ENCODE results near the gene MGAT3.

MGAT3 gene

DNA sequence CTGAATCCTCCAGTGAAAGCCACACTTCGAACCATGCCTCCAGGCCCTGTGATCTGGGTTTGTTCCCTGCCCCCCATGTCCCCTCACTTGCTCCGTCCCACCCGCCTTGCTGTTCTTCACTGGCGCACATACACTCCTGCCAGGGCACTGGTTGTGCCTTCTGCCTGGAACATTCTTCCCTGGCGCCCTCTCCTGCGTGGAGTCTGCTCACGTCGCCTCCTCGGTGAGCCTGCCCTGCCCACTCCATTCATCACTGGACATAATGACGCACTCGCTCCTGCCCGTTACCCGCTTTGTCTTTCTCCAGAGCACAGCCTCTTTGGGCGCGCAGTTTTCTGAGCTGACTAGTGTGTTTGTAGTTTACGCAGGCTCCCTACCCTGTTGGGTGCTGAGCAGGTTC, 24.2 kb downstream of the MGAT3 start:
- Histone ChIP-seq H3K27ac (no peak overlapping the region), H3K36me3 (ENCODE audit: insufficient read depth, low read length) (no peaks in the 10 kb centered on the region), H3K9me3 (ENCODE audit: low read depth, low read length) (no peaks in the 10 kb centered on the region), H3K4me3 (no peak overlapping the region), H3K9ac (ENCODE audit: insufficient read length) (no peak overlapping the region)
- no peak for TF ChIP-seq EZH2 (IDR thresholded peaks at IDR 0.05)
- no peak for TF ChIP-seq POLR2AphosphoS5 (IDR thresholded peaks at IDR 0.05; ENCODE audit: borderline replicate concordance, low read depth, low read length)
- TF ChIP-seq FOXP2 (optimal IDR thresholded peaks at IDR 0.05; ENCODE audit: control extremely low read depth, extremely low read length, insufficient read depth) = no peak
- DNase-seq (ENCODE audit: low read depth, low spot score) = no peak

DNA sequence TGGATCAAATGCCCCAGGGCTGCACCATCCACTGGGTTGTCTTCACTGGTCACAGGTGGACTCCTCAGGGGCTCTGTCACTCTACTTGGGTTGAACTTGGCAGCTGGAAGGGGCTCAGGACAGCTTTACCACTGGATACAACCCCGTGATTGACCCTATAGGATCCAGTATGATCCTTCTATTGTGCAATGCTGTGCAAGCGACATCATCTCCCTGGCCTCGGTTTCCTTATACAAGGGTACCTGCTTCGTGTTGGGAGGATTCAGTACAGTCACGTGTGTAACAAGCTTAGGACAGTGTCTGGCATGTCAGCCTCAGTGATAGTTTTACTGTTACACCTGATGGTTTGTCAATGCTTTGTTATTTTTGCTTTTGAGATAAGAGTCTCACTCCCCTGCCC, 24.8 kb downstream of the MGAT3 start:
- Histone ChIP-seq H3K36me3 (ENCODE audit: insufficient read depth, low read length) (no peaks in the 10 kb centered on the region), H3K9me3 (ENCODE audit: low read depth, low read length) (no peaks in the 10 kb centered on the region), H3K4me3 (no peak overlapping the region), H3K27ac (no peak overlapping the region), H3K9ac (ENCODE audit: insufficient read length) (no peak overlapping the region)
- DNase-seq (ENCODE audit: low read depth, low spot score) = no peak
- TF ChIP-seq FOXP2 (optimal IDR thresholded peaks at IDR 0.05; ENCODE audit: control extremely low read depth, extremely low read length, insufficient read depth) (no peak), POLR2AphosphoS5 (IDR thresholded peaks at IDR 0.05; ENCODE audit: borderline replicate concordance, low read depth, low read length) (no peak), EZH2 (IDR thresholded peaks at IDR 0.05) (no peak)

DNA sequence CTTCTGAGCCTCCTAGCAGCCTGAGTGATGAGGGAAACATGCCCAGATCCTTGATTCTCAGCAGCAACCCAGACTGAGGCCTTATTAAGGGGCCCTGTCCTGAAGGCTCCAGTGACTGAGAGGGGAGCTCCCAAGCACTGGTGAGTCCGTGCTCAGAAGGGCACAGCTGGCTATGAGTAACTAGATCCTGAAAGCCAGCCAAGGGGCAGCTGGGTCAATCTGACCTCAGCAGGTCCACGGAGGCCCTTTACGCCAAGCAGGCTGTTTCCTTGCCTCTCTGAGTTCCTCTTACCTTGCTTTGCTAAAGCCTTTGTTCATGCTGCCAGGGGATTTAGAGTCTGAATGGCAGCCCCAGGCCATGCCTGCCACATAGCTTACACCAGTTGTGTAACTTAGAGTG, 26.0 kb downstream of the MGAT3 start:
- no peak overlapping the region for H3K27ac ChIP-seq
- H3K9ac ChIP-seq (ENCODE audit: insufficient read length) = no peak overlapping the region
- no peak for DNase-seq (ENCODE audit: low read depth, low spot score)

DNA sequence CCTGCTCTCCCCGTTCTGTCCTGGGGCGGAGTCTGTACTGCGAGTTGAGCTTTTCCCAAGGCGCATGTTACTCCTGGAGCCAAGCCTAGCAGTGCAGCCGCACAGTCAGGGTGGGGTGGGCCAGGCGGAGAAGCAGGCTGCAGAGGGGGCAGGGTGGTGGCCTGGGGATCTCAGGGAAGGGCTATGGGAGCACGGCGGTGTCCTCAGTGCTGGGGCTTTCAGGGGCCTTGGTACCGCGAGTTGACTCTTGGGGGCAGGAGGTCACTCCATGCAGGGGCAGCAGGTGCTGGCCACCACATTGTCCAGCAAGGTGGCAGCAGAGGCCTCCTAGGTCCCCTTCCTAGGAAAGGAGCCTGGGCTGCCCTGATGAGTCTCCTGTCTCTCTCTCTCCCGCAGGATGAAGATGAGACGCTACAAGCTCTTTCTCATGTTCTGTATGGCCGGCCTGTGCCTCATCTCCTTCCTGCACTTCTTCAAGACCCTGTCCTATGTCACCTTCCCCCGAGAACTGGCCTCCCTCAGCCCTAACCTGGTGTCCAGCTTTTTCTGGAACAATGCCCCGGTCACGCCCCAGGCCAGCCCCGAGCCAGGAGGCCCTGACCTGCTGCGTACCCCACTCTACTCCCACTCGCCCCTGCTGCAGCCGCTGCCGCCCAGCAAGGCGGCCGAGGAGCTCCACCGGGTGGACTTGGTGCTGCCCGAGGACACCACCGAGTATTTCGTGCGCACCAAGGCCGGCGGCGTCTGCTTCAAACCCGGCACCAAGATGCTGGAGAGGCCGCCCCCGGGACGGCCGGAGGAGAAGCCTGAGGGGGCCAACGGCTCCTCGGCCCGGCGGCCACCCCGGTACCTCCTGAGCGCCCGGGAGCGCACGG, 30.4 kb downstream of the MGAT3 start:
- no peak for DNase-seq (ENCODE audit: low read depth, low spot score)
- no peak overlapping the region for H3K27ac ChIP-seq
- H3K36me3 ChIP-seq (ENCODE audit: insufficient read depth, low read length) = no peaks in the 10 kb centered on the region
- H3K4me3 ChIP-seq = no peak overlapping the region
- no peak for TF ChIP-seq EZH2 (IDR thresholded peaks at IDR 0.05)
- no peak for TF ChIP-seq POLR2AphosphoS5 (IDR thresholded peaks at IDR 0.05; ENCODE audit: borderline replicate concordance, low read depth, low read length)
- no peak for TF ChIP-seq FOXP2 (optimal IDR thresholded peaks at IDR 0.05; ENCODE audit: control extremely low read depth, extremely low read length, insufficient read depth)
- no peak overlapping the region for H3K9ac ChIP-seq (ENCODE audit: insufficient read length)
- no peaks in the 10 kb centered on the region for H3K9me3 ChIP-seq (ENCODE audit: low read depth, low read length)

More for the DNA sequence above, 26.0 kb downstream of the MGAT3 start:
- Histone ChIP-seq H3K36me3 (ENCODE audit: insufficient read depth, low read length) (no peaks in the 10 kb centered on the region), H3K9me3 (ENCODE audit: low read depth, low read length) (no peaks in the 10 kb centered on the region), H3K4me3 (no peak overlapping the region)
- TF ChIP-seq POLR2AphosphoS5 (IDR thresholded peaks at IDR 0.05; ENCODE audit: borderline replicate concordance, low read depth, low read length) = no peak
- no peak for TF ChIP-seq EZH2 (IDR thresholded peaks at IDR 0.05)
- TF ChIP-seq FOXP2 (optimal IDR thresholded peaks at IDR 0.05; ENCODE audit: control extremely low read depth, extremely low read length, insufficient read depth) = no peak

DNA sequence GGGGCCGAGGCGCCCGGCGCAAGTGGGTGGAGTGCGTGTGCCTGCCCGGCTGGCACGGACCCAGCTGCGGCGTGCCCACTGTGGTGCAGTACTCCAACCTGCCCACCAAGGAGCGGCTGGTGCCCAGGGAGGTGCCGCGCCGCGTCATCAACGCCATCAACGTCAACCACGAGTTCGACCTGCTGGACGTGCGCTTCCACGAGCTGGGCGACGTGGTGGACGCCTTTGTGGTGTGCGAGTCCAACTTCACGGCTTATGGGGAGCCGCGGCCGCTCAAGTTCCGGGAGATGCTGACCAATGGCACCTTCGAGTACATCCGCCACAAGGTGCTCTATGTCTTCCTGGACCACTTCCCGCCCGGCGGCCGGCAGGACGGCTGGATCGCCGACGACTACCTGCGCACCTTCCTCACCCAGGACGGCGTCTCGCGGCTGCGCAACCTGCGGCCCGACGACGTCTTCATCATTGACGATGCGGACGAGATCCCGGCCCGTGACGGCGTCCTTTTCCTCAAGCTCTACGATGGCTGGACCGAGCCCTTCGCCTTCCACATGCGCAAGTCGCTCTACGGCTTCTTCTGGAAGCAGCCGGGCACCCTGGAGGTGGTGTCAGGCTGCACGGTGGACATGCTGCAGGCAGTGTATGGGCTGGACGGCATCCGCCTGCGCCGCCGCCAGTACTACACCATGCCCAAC, 31.2 kb downstream of the MGAT3 start:
- DNase-seq (ENCODE audit: low read depth, low spot score) = no peak
- Histone ChIP-seq H3K9me3 (ENCODE audit: low read depth, low read length) (no peaks in the 10 kb centered on the region), H3K4me3 (no peak overlapping the region), H3K9ac (ENCODE audit: insufficient read length) (no peak overlapping the region), H3K36me3 (ENCODE audit: insufficient read depth, low read length) (no peaks in the 10 kb centered on the region), H3K27ac (no peak overlapping the region)
- TF ChIP-seq POLR2AphosphoS5 (IDR thresholded peaks at IDR 0.05; ENCODE audit: borderline replicate concordance, low read depth, low read length) = no peak
- TF ChIP-seq EZH2 (IDR thresholded peaks at IDR 0.05) = no peak
- no peak for TF ChIP-seq FOXP2 (optimal IDR thresholded peaks at IDR 0.05; ENCODE audit: control extremely low read depth, extremely low read length, insufficient read depth)

DNA sequence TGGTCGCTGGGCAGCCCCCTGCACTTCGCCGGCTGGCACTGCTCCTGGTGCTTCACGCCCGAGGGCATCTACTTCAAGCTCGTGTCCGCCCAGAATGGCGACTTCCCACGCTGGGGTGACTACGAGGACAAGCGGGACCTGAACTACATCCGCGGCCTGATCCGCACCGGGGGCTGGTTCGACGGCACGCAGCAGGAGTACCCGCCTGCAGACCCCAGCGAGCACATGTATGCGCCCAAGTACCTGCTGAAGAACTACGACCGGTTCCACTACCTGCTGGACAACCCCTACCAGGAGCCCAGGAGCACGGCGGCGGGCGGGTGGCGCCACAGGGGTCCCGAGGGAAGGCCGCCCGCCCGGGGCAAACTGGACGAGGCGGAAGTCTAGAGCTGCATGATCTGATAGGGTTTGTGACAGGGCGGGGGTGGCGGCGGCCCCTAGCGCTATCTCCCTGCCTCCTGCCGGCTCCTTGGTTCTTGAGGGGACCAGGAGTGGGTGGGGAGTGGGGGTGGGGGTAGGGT, 31.8 kb downstream of the MGAT3 start:
- H3K9me3 ChIP-seq (ENCODE audit: low read depth, low read length) = no peaks in the 10 kb centered on the region
- no peaks in the 10 kb centered on the region for H3K36me3 ChIP-seq (ENCODE audit: insufficient read depth, low read length)
- no peak overlapping the region for H3K27ac ChIP-seq

DNA sequence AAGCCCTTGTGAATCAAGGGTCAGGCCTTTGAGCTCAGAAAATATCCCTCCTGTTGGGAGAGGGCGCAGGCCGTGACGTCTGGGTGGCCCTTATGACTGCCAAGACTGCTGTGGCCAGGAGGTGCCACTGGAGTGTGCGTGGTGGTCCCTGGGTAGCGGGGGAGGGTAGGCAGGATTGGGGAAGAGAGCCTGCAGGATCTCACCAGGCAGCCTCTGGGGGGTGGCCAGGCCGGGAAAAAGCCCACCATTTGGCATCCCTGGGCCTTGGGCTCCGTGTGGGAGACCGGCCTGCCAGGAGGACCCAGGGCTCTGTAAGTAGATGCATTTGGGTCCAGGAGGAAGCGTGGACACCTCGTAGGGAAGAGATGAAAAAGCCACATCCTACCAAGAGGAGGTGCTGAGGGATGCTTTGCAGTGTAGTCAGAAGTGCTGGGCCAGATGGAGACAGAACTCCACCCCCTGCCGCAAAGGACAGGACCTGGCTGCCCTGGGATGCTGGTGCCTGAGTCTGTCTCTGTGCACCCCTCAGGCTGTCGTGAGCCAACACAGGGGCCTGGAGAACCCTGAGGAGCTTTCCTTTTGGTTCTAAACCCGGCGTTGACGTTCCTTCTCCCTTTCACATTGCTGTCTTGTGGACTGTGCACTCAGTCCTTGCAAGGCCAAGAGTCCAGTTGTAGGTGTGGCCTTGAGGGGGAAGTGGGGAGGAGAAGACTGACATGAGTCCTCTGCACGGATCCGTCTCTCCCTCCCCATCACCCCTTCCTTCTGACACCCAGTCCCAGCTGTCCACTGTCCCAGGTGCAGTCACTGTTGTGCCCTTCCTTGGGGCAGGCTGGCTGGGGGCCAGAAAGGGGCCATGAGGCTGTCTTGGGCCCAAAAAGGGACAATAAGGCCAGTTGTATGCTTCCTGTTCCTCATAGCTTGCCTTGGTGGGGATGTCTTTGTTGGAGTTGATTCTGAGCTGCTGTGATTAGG, 32.6 kb downstream of the MGAT3 start:
- TF ChIP-seq POLR2AphosphoS5 (IDR thresholded peaks at IDR 0.05; ENCODE audit: borderline replicate concordance, low read depth, low read length) (no peak), EZH2 (IDR thresholded peaks at IDR 0.05) (no peak), FOXP2 (optimal IDR thresholded peaks at IDR 0.05; ENCODE audit: control extremely low read depth, extremely low read length, insufficient read depth) (no peak)
- Histone ChIP-seq H3K9me3 (ENCODE audit: low read depth, low read length) (no peaks in the 10 kb centered on the region), H3K36me3 (ENCODE audit: insufficient read depth, low read length) (no peaks in the 10 kb centered on the region), H3K4me3 (0 out of 2 replicates have a peak overlapping the region, but pooled peaks have one; percentile 17), H3K27ac (no peak overlapping the region), H3K9ac (ENCODE audit: insufficient read length) (no peak overlapping the region)
- no peak for DNase-seq (ENCODE audit: low read depth, low spot score)

More for the DNA sequence above, 31.8 kb downstream of the MGAT3 start:
- no peak overlapping the region for H3K9ac ChIP-seq (ENCODE audit: insufficient read length)
- no peak for TF ChIP-seq FOXP2 (optimal IDR thresholded peaks at IDR 0.05; ENCODE audit: control extremely low read depth, extremely low read length, insufficient read depth)
- TF ChIP-seq POLR2AphosphoS5 (IDR thresholded peaks at IDR 0.05; ENCODE audit: borderline replicate concordance, low read depth, low read length) = no peak
- TF ChIP-seq EZH2 (IDR thresholded peaks at IDR 0.05) = no peak
- no peak overlapping the region for H3K4me3 ChIP-seq
- no peak for DNase-seq (ENCODE audit: low read depth, low spot score)

All from SK-N-MC (cell line).